Measurements from ENCODE around the gene FLYWCH1. TPM values are rescaled to one million over a fixed set of nuclear protein-coding genes. Genes with fewer than 3 reads are reported as not detected.
A peak's percentile ranks its signal among the peaks of the same experiment; 100 is the strongest.

FLYWCH1 gene
- total and polyA plus RNA-seq, 2 donors (not counting 1 experiment from before 2014, with no cell fraction given) = 78.3 to 120 TPM

- Histone ChIP-seq H2AFZ (ENCODE audit: insufficient read depth, low read depth, low read length, poor library complexity, severe bottlenecking) (peak overlapping the region; percentile 63), H3K4me3 (ENCODE audit: control extremely low read depth in 1 of 5, extremely low read depth in 1 of 5, insufficient read depth in 1 of 5, low read depth in 2 of 5, low read length in 4 of 5) (peak overlapping the region in 4 of 5 experiments; percentile 39 to 61 (median 54)), H3K27me3 (replicated peaks in 1 of 4; ENCODE audit: control extremely low read depth in 1 of 4, control insufficient read depth in 3 of 4, insufficient read depth in 4 of 4, low read length in 3 of 4) (peaks cover 0 to 63% (median 19%) of the 10 kb centered on the region in 4 experiments), H4K20me1 (ENCODE audit: control insufficient read depth, insufficient read depth, low read length, poor library complexity, severe bottlenecking) (peaks cover 34% of the 10 kb centered on the region), H3K4me1 (ENCODE audit: control insufficient read depth in 2 of 2, insufficient read depth in 2 of 2, low read length in 2 of 2) (peaks cover 67% of the 10 kb centered on the region in 2 donors), H3K36me3 (replicated peaks in 1 of 2; ENCODE audit: control extremely low read depth in 1 of 2, control insufficient read depth in 1 of 2, extremely low read depth in 1 of 2, insufficient read depth in 2 of 2, low read length in 1 of 2) (no peaks in the 10 kb centered on the region), H3K79me2 (ENCODE audit: control insufficient read depth, insufficient read depth, low read length) (no peaks in the 10 kb centered on the region), H3K4me2 (replicated peaks; ENCODE audit: low read depth, low read length, poor library complexity, severe bottlenecking) (peak overlapping the region; percentile 96), H3K9me3 (ENCODE audit: control extremely low read depth in 1 of 3, control insufficient read depth in 2 of 3, insufficient read depth in 1 of 3, low read length in 2 of 3) (peaks cover 0 to 28% (median 0%) of the 10 kb centered on the region in 3 donors), H3K27ac (ENCODE audit: low read length in 2 of 2) (no peak overlapping the region), H3K9ac (ENCODE audit: low read length) (peak overlapping the region; percentile 59)
- peak; percentile 76 for DNase-seq
- under 1% methylated on average over 68 of the region's 68 CpGs for WGBS (ENCODE audit: insufficient coverage)
- TF ChIP-seq EZH2 (IDR thresholded peaks at IDR 0.05; ENCODE audit: borderline replicate concordance, insufficient read depth, low read depth, low read length, poor library complexity, severe bottlenecking) (no peak), CTCF (IDR thresholded peaks at IDR 0.05) (no peak)
- H3K4me1 Mint-ChIP-seq = peaks cover 37% of the 10 kb centered on the region
- ChIA-PET CTCF (interaction anchor here (1.0 to 1.1 kb wide), 3 partner anchors 11 to 39 kb away, joined by 3 to 4 read pairs (median 3); no protein-coding TSS in a partner anchor), POLR2A (interaction anchor here (0.5 kb wide), 1 partner anchor 41 kb away, joined by 4 read pairs; no protein-coding TSS in a partner anchor)
- peaks cover 22% of the 10 kb centered on the region for H3K27me3 Mint-ChIP-seq
- ATAC-seq (ENCODE audit: low read depth) = peak; percentile 22
- peak overlapping the region; percentile 84 for H3K4me3 Mint-ChIP-seq
- no peak overlapping the region for H3K27ac Mint-ChIP-seq
- H3K9me3 Mint-ChIP-seq (ENCODE audit: insufficient read depth) = no peaks in the 10 kb centered on the region
- intact Hi-C loops (cut with micrococcal nuclease) = loop anchor here (1.0 to 5.0 kb wide), 3 partner anchors 19 to 60 kb away; partner anchors contain the start of genes HCFC1R1, THOC6 and TNFRSF12A
These were observed 53.0 kb downstream of the FLYWCH1 start for GRCh38 chr16:2964475-2965336.

Measured in B cell (primary cell).